T-helper 2 cell (primary cell): ENCODE data around the gene LTV1.
"Not testable (repeated sequence)": the region's sequence is repeated elsewhere in the genome, so short reads cannot be mapped to it uniquely, and the experiment has no call there.

Source experiments
- DNase-seq, 5 experiments: peaks; one replicate each; pipeline versions ENCODE4 v3.0.0 to v3.0.0-alpha.2; 2012 to 2022
- total RNA-seq, 2 donors: gene quantifications; one replicate each; lab custom pipeline; 2026; lab: John Stamatoyannopoulos, UW

The LTV1 gene
- total RNA-seq: 13.4 to 17.3 reads per million in 2 donors

GRCh38 chr6:143842902-143843676 is at the start of gene LTV1:
TSS of gene LTV1 (plus strand) at chr6:143843338. CDS start at chr6:143843478, 140 bp downstream.
- DNase-seq: peak; percentile 83 to 96 (median 86)

- DNase-seq: not testable (repeated sequence)
These were observed 46.6 kb upstream of the LTV1 start for GRCh38 chr6:143796551-143796950.

GRCh38 chr6:143798487-143798886 is 44.7 kb upstream of the LTV1 start:
- DNase-seq: not testable (repeated sequence)

- DNase-seq: no peak
These were observed 40.1 kb upstream of the LTV1 start for GRCh38 chr6:143802833-143803565.

GRCh38 chr6:143803769-143804568 is 39.2 kb upstream of the LTV1 start:
- no peak for DNase-seq

GRCh38 chr6:143804835-143805239 is 38.3 kb upstream of the LTV1 start:
- no peak for DNase-seq

GRCh38 chr6:143806282-143807102 is 36.6 kb upstream of the LTV1 start:
- peak in 1 of 5 experiments; percentile 82 for DNase-seq

GRCh38 chr6:143807103-143807772 is 35.9 kb upstream of the LTV1 start:
- peak in 1 of 5 experiments; percentile 6 for DNase-seq

GRCh38 chr6:143810745-143811144 is 32.4 kb upstream of the LTV1 start:
- DNase-seq: no peak

GRCh38 chr6:143811501-143812157 is 31.5 kb upstream of the LTV1 start:
- DNase-seq: no peak

GRCh38 chr6:143817621-143818020 is 25.5 kb upstream of the LTV1 start:
- DNase-seq: no peak

- no peak for DNase-seq
These were observed 21.8 kb upstream of the LTV1 start for GRCh38 chr6:143821359-143821758.

GRCh38 chr6:143822584-143823024 is 20.5 kb upstream of the LTV1 start:
- no peak for DNase-seq

GRCh38 chr6:143823548-143823947 is 19.6 kb upstream of the LTV1 start:
- no peak for DNase-seq

GRCh38 chr6:143828572-143828971 is 14.6 kb upstream of the LTV1 start:
- DNase-seq: no peak

- DNase-seq: no peak
These were observed 7.0 kb upstream of the LTV1 start for GRCh38 chr6:143836150-143836549.

GRCh38 chr6:143838395-143838794 is 4.7 kb upstream of the LTV1 start:
- DNase-seq: no peak

- no peak for DNase-seq
These were observed 3.9 kb upstream of the LTV1 start for GRCh38 chr6:143839196-143839595.

GRCh38 chr6:143840595-143841265 is 2.4 kb upstream of the LTV1 start:
- no peak for DNase-seq

- peak in 1 of 5 experiments; percentile 1 for DNase-seq
These were observed 657 bp upstream of the LTV1 start for GRCh38 chr6:143842461-143842901.
